ENCODE results near the gene STOML1. TPM values are rescaled to one million over a fixed set of nuclear protein-coding genes. Genes with fewer than 3 reads are reported as not detected.

STOML1 gene
- total and polyA plus RNA-seq, 10 of the 15 experiments (the other 5 are each of a cell fraction or from before 2014, with no cell fraction given) = 0.14 to 13.6 (median 8.3) TPM

DNA sequence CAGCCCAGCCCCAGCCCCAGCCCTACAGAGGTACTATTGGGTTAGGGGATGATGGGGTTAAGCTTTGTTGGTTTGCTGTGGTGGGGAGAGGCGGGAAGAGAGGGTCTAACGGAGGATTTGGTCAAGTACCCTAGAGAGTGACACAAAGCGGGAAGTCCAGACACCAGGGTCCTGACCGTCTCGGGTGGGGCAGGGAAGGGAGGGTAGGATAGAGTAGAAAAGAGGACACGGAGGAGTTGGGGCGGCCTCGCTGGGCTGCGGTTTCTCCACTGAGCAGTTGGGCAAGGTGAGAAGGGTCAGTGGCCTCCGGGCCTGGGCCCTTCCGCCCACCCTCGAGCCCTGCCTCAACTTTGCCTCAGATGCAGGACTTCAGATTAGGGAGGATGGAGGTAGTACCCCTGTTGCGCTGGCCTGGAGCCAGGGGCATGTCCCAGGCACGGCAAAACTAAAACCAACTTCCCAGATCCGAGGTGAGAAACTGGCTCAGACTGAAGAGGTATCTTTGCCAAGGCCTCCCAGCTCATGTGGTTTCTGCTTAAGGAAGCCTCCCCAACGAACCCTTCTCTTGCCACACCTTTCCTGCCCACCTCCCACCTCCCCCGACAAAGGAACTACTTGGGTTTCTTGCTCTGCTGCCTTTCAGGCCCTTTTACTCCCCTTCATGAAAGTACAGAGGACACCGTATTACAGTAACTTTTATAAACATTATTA lies 3.0 kb upstream of the STOML1 start (continued):
- TF ChIP-seq PAX8 (IDR thresholded peaks at IDR 0.05) = no peak
- TF ChIP-seq LARP7 (IDR thresholded peaks at IDR 0.05) = 0 out of 2 replicates have a peak, but pooled peaks have one; percentile 17
- no peak for TF ChIP-seq ASH2L (IDR thresholded peaks at IDR 0.05; ENCODE audit: borderline replicate concordance, low read depth)
- peak; percentile 34; the same call in 1 of the 2 replicates for TF ChIP-seq RUNX3 (IDR thresholded peaks at IDR 0.05; ENCODE audit: low read length)
- TF ChIP-seq PKNOX1 (IDR thresholded peaks at IDR 0.05) = no peak
- no peak for TF ChIP-seq ZNF592 (IDR thresholded peaks at IDR 0.05)
- TF ChIP-seq, protein P1, sequence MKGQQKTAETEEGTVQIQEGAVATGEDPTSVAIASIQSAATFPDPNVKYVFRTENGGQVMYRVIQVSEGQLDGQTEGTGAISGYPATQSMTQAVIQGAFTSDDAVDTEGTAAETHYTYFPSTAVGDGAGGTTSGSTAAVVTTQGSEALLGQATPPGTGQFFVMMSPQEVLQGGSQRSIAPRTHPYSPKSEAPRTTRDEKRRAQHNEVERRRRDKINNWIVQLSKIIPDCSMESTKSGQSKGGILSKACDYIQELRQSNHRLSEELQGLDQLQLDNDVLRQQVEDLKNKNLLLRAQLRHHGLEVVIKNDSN (IDR thresholded peaks at IDR 0.05; ENCODE audit: borderline replicate concordance, extremely low read length, insufficient read depth, low read depth, low read length) = no peak
- 0 out of 2 replicates have a peak, but pooled peaks have one; percentile 14 for TF ChIP-seq EED (IDR thresholded peaks at IDR 0.05; ENCODE audit: low read depth)
- TF ChIP-seq ZNF274 (IDR thresholded peaks at IDR 0.05; ENCODE audit: insufficient read depth, insufficient read length) = no peak
- no peak for TF ChIP-seq BCL11A (IDR thresholded peaks at IDR 0.05; ENCODE audit: low read depth, low read length)
- no peak for TF ChIP-seq CBX3 (IDR thresholded peaks at IDR 0.05; ENCODE audit: borderline replicate concordance, low read depth)
- no peak for TF ChIP-seq PML (IDR thresholded peaks at IDR 0.05; ENCODE audit: low read length)
- TF ChIP-seq ZNF687 (IDR thresholded peaks at IDR 0.05) = no peak
- TF ChIP-seq TARDBP (IDR thresholded peaks at IDR 0.05; ENCODE audit: borderline replicate concordance) = no peak
- TF ChIP-seq MYC (IDR thresholded peaks at IDR 0.05; ENCODE audit: insufficient read depth, insufficient read length, insufficient replicate concordance, low read length, severe bottlenecking) = no peak
- no peak for TF ChIP-seq BHLHE40 (IDR thresholded peaks at IDR 0.05; ENCODE audit: borderline replicate concordance in 1 of 2, low read depth in 2 of 2, low read length in 1 of 2)
- TF ChIP-seq ZNF384 (IDR thresholded peaks at IDR 0.05; ENCODE audit: borderline replicate concordance, low read depth, low read length) = no peak
- TF ChIP-seq SREBF1 (IDR thresholded peaks at IDR 0.05; ENCODE audit: low read length) = no peak
- TF ChIP-seq MXI1 (IDR thresholded peaks at IDR 0.05; ENCODE audit: low read depth, low read length) = 0 out of 2 replicates have a peak, but pooled peaks have one; percentile 20
- no peak for TF ChIP-seq CREM (IDR thresholded peaks at IDR 0.05; ENCODE audit: low read depth)
- TF ChIP-seq PAX5 (IDR thresholded peaks at IDR 0.05; ENCODE audit: borderline replicate concordance, low read depth, low read length) = 0 out of 2 replicates have a peak, but pooled peaks have one; percentile 5
